GM12892 (cell line): ENCODE measurements around the gene CLASRP. TPM values are rescaled to one million over a fixed set of nuclear protein-coding genes. Genes with fewer than 3 reads are reported as not detected.
"Not testable (repeated sequence)": the region's sequence is repeated elsewhere in the genome, so short reads cannot be mapped to it uniquely, and the experiment has no call there.

Source experiments
- DNase-seq: peaks from one replicate; pipeline ENCODE4 v3.0.0; 2011; ENCODE audit not compliant: insufficient read length
- FAIRE-seq: peaks from 2 replicates; lab custom pipeline; 2011; peaks lifted over from hg19 to GRCh38; lab: Jason Lieb, UNC
- POLR2A ChIP-seq: IDR thresholded peaks from 2 replicates; pipeline ENCODE4 v1.6.1; 2011; ENCODE audit warnings: low read depth, low read length, control low read depth
- POLR2AphosphoS5 ChIP-seq: IDR thresholded peaks from 2 replicates; pipeline ENCODE4 v1.6.1; 2011; ENCODE audit warnings: low read depth, low read length, control low read depth
- TAF1 ChIP-seq: IDR thresholded peaks from 2 replicates; pipeline ENCODE4 v1.6.1; 2011; ENCODE audit warnings: low read depth, mild to moderate bottlenecking, control low read depth, low read length, borderline replicate concordance
- polyA plus RNA-seq: library from polyadenylated mRNA; unstranded; fragments of >200 nt; gene quantifications from one replicate; pipeline ENCODE4 v1.2.1, GENCODE V29; 2012; ENCODE audit warnings: missing spikeins, inconsistent platforms; ENCODE audit not compliant: missing spikeins

CLASRP gene, protein sequence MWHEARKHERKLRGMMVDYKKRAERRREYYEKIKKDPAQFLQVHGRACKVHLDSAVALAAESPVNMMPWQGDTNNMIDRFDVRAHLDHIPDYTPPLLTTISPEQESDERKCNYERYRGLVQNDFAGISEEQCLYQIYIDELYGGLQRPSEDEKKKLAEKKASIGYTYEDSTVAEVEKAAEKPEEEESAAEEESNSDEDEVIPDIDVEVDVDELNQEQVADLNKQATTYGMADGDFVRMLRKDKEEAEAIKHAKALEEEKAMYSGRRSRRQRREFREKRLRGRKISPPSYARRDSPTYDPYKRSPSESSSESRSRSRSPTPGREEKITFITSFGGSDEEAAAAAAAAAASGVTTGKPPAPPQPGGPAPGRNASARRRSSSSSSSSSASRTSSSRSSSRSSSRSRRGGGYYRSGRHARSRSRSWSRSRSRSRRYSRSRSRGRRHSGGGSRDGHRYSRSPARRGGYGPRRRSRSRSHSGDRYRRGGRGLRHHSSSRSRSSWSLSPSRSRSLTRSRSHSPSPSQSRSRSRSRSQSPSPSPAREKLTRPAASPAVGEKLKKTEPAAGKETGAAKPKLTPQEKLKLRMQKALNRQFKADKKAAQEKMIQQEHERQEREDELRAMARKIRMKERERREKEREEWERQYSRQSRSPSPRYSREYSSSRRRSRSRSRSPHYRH
- polyA plus RNA-seq, result 63.6 TPM

DNA sequence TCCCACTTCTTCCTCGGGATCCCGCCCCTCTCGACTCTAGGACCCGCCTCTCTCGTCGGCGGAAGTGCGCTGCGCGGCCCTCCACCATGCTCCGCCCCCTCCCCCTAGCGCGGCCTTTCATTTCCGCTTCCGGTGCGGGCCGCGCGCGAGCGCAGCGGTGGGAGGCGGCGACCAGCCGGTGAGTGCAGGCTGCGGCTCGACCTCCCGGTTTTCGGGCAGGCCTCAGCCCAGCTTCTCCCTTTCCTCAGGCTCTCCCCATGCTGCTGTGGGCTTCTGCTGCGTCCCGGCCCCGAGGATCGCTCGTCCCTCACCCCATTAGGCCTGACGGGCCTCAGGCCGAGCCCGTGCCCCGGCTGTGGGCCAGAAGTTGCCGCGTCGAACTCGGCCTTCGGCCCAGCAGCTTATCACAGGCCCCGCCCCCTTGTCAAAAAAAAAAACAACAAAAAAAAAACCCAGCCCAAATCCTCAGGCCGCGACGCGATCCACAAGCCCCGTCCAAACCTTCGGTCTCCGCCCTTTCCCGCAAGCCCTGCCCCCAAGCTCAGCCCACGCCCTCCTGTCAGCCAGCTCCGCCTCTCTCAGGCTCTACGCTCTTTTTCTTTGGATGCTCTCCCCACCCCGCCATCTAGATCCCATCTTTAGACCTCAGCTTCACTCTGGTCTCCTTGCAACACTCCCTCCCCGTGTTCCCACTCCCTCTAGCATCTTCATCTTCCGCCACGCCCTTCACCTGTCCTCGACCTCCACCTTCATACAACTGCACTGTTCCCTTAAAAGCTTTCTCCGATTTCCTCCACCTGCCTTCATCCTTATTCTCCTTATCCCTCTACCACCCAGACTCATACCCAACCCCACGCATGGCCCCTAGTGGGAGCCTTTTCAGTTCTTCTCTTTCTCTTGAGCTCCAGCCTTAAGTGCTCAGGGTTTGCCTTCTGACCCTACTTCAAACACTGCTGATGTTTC lies at the start of gene CLASRP:
TSS of gene CLASRP (plus strand) at position 115 of the 963 bp plus-strand sequence. CDS start 1,168 bp downstream, outside the sequence.
- peak; percentile 87 for FAIRE-seq
- peak; percentile 87 for DNase-seq
- TF ChIP-seq TAF1, result peak; percentile 87
- peak; percentile 97 for TF ChIP-seq POLR2A
- TF ChIP-seq POLR2AphosphoS5, result peak; percentile 94

DNA sequence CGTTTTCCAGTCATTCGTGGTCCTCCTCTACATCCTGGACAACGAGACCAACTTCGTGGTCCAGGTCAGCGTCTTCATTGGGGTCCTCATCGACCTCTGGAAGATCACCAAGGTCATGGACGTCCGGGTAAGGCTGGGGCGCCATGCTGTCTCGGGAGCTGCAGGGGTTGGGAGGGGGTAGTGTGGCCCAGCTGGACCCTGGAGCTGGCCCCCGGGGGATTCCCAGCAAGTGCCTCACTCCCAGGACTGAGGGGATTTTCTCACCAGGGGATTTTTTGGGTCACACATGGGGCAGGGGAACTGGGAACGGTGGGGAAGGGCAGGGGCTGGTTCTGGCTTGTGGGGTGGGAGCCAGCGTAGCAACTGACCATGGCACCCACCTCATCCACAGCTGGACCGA lies 48.4 kb upstream of the CLASRP start:
- DNase-seq (no peak), FAIRE-seq (peak; percentile 30)
- no peak for TF ChIP-seq POLR2A
- TF ChIP-seq TAF1, result no peak
- TF ChIP-seq POLR2AphosphoS5, result no peak

DNA sequence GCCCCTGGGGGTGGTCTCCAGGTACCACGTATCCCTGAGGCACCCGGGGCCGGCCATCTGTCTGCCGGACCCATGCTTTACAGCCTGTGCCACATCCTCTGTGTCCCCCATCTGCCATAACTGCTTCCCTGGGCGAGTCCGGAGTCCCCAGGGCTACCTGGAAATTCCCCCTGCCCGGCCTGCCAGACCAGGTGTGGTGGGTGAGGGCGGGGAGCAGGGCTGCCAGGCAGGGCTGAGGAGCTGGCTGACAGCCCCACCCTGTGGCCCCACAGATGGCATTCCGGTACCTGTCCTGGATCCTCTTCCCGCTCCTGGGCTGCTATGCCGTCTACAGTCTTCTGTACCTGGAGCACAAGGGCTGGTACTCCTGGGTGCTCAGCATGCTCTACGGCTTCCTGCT lies 47.9 kb upstream of the CLASRP start:
- DNase-seq, result no peak
- no peak for TF ChIP-seq POLR2AphosphoS5
- 0 out of 2 replicates have a peak, but pooled peaks have one; percentile 22 for TF ChIP-seq TAF1
- TF ChIP-seq POLR2A, result no peak
- FAIRE-seq, result peak; percentile 62

GRCh38 chr19:44992336-44993163 lies 46.3 kb upstream of the CLASRP start:
- FAIRE-seq, result no peak

DNA sequence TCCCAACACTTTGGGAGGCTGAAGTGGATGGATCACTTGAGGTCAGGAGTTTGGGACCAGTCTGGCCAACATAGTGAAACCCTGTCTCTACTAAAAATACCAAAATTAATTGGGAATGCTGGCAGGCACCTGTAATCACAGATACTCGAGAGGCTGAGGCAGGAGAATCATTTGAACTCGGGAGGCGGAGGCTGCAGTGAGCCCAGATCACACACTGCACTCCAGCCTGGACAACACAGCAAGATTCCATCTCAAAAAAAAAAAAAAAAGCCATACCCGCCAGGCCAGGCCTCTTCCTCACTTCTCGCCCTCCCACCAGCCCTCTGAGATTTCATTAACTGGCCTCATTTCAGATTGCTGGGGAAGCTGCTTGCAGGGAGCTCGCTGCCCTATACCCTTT lies 45.3 kb upstream of the CLASRP start:
- no peak for TF ChIP-seq TAF1
- no peak for TF ChIP-seq POLR2AphosphoS5
- TF ChIP-seq POLR2A, result no peak
- DNase-seq, result no peak
- no peak for FAIRE-seq

More at GRCh38 chr19:44992336-44993163, 46.3 kb upstream of the CLASRP start:
- TF ChIP-seq TAF1 (no peak), POLR2AphosphoS5 (no peak), POLR2A (no peak)
- no peak for DNase-seq

DNA sequence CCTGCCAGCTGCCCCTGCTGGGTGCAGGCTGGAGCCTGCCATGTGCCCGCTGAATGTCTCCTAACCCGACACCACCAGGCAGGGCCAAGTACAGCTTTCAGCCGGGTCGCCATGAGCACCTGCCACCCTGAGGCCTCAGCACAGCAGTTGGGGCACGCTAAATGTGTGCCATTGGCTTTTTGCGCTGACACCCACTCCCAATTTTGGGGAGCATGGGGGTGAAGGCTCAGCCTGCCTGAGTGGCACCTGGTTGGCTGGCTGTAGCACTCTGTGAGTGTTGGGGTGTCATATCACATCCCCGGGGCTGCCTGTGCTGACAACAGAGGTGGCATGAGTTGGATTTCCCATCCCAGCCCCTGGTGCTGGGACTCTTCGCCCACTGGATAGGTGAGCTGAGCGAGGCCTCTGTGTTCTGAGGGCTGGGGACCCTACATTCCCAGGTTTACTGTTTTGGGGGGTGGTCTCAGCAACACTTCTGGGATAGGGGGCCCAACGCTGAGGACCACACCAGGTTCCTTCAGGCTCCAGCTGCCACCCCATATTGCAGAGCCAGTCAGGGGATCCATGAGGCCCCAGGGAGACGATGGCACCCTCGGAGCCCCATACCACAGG lies 44.8 kb upstream of the CLASRP start:
- TF ChIP-seq POLR2A, result no peak; the same call in 1 of the 2 replicates
- no peak; the same call in 1 of the 2 replicates for TF ChIP-seq POLR2AphosphoS5
- no peak for TF ChIP-seq TAF1
- no peak for FAIRE-seq
- no peak for DNase-seq

DNA sequence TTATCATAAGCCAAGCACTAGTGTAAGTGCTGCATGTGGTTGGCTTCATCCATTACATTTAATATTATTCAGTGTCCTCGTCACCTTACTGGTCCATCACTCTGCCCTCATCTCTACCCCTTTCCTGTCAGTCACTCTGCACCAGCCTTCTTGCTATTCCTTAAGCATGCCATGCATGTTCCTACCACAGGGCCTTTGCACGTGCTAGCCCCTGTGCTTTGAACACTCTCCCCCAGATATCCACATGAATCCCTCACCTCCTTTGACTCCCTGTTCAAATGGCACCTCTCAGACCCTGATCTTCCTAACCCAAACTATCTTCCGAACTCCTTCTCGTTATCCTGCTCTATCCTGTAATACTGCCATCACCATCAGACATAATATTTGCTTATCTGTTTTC lies 40.8 kb upstream of the CLASRP start:
- no peak for DNase-seq
- no peak for TF ChIP-seq POLR2A
- TF ChIP-seq POLR2AphosphoS5, result no peak
- TF ChIP-seq TAF1, result no peak
- FAIRE-seq, result no peak

DNA sequence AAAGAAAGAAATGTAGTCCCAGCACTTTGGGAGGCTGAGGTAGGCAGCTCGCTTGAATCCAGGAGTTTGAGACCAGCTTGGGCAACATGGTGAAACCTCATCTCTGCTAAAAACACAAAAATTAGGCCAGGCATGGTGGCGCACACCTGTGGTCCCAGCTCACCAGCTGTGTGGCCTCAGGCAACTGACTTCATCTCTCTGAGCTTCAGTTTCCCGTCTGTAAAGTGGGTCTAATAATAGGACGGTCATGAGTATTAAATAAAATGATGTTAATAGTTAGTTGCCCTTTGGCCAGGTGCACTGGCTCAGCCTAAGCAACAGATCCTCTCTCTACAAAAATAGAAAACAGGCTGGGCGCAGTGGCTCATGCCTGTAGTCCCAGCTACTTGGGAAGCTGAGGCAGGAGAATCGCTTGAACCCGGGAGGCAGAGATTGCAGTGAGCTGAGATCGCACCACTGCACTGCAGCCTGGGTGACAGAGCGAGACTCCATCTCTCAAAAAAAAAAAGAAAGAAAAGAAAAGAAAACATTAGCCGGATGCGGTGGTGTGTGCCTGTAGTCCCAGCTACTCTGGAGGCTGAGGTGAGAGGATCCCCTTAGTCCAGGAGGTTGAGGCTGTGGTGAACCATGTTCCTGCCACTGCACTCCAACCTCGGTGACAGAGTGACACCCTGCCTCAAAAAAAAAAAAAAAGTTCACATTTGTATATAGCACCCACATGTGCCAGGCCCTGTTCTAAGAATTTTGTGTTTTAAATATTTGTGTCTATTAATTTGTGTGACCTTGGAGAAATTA lies 39.5 kb upstream of the CLASRP start:
- DNase-seq, FAIRE-seq: not testable (repeated sequence)

- not testable (repeated sequence) for FAIRE-seq, DNase-seq
These were observed 38.2 kb upstream of the CLASRP start for GRCh38 chr19:45000665-45001064.

DNA sequence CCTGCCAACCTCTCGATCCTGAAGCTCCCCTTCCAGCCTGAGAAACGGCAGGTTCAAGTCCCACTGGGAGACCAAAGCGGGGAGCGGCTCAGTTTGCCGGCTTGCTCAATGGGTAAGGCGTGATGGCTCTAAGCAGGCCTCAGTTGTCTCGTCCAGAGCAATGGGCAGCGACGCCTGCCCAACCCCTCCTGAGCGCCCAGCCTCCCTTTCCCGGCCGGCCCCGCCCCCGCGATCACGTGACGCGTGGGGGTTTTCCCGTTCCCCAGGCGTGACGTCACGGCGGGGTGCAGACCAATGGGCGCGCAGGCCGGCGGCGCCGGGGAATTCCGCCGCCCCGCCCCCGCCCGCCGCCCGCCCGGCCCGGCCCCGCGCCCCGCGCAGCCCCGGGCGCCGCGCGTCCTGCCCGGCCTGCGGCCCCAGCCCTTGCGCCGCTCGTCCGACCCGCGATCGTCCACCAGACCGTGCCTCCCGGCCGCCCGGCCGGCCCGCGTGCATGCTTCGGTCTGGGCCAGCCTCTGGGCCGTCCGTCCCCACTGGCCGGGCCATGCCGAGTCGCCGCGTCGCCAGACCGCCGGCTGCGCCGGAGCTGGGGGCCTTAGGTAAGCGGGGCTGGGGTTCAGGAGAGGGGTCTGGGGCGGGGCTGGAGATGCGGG lies 37.6 kb upstream of the CLASRP start, which contains the start of gene RELB:
TSS of gene RELB (plus strand) at position 378 of the 653 bp plus-strand sequence. CDS start at position 494, 116 bp downstream.
- DNase-seq (peak; percentile 96), FAIRE-seq (peak; percentile 98)
- TF ChIP-seq TAF1, result no peak
- peak; percentile 56; the same call in 1 of the 2 replicates for TF ChIP-seq POLR2AphosphoS5
- peak; percentile 87; the same call in 1 of the 2 replicates for TF ChIP-seq POLR2A
